Measurements from ENCODE around the gene CCR5AS.

DNA sequence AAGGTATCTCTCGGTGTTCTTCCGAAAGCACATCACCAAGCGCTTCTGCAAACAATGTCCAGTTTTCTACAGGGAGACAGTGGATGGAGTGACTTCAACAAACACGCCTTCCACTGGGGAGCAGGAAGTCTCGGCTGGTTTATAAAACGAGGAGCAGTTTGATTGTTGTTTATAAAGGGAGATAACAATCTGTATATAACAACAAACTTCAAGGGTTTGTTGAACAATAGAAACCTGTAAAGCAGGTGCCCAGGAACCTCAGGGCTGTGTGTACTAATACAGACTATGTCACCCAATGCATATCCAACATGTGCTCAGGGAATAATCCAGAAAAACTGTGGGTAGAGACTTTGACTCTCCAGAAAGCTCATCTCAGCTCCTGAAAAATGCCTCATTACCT, 48.4 kb downstream of the CCR5AS start:
- TF ChIP-seq, protein P1, sequence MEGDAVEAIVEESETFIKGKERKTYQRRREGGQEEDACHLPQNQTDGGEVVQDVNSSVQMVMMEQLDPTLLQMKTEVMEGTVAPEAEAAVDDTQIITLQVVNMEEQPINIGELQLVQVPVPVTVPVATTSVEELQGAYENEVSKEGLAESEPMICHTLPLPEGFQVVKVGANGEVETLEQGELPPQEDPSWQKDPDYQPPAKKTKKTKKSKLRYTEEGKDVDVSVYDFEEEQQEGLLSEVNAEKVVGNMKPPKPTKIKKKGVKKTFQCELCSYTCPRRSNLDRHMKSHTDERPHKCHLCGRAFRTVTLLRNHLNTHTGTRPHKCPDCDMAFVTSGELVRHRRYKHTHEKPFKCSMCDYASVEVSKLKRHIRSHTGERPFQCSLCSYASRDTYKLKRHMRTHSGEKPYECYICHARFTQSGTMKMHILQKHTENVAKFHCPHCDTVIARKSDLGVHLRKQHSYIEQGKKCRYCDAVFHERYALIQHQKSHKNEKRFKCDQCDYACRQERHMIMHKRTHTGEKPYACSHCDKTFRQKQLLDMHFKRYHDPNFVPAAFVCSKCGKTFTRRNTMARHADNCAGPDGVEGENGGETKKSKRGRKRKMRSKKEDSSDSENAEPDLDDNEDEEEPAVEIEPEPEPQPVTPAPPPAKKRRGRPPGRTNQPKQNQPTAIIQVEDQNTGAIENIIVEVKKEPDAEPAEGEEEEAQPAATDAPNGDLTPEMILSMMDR (IDR thresholded peaks at IDR 0.05): no peak
- TF ChIP-seq POLR2A (IDR thresholded peaks at IDR 0.05): no peak

Measured in vagina (tissue), 2 donors.